ENCODE data around the gene KSR2.

DNA sequence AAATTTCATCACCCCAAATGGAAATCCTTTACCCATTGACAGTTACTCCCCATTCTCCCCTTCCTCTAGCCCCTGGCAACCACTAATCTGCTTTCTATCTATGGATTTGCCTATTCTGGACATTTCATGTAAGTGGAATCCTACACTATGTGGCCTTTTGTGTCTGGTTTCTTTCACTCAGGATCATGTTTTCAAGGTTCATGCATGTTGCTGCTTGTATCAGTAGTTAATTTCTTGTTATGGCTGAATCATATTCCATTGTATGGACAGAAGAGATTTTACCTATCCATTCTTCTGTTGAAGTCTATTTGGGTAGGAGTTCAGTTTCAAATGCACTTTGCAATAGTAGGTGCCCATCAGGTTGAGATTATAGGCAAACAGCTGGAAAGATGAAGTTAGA lies 49.1 kb upstream of the KSR2 start:
- TF ChIP-seq ZNF274 (IDR thresholded peaks at IDR 0.05; ENCODE audit: low read depth, low read length) = no peak
- TF ChIP-seq YY1 (IDR thresholded peaks at IDR 0.05; ENCODE audit: insufficient read depth, insufficient read length) = no peak
- no peak for TF ChIP-seq SUZ12 (IDR thresholded peaks at IDR 0.05; ENCODE audit: extremely low read depth, insufficient read depth, insufficient read length)
